LNCAP (cell line): ENCODE measurements around the gene SSBP4.

ENCODE experiments used
- CTCF ChIP-seq: fragments of 450-650 bp; IDR thresholded peaks from 2 replicates; pipeline ENCODE4 v1.5.1; 2017; ENCODE audit warnings: mild to moderate bottlenecking

SSBP4 gene

DNA sequence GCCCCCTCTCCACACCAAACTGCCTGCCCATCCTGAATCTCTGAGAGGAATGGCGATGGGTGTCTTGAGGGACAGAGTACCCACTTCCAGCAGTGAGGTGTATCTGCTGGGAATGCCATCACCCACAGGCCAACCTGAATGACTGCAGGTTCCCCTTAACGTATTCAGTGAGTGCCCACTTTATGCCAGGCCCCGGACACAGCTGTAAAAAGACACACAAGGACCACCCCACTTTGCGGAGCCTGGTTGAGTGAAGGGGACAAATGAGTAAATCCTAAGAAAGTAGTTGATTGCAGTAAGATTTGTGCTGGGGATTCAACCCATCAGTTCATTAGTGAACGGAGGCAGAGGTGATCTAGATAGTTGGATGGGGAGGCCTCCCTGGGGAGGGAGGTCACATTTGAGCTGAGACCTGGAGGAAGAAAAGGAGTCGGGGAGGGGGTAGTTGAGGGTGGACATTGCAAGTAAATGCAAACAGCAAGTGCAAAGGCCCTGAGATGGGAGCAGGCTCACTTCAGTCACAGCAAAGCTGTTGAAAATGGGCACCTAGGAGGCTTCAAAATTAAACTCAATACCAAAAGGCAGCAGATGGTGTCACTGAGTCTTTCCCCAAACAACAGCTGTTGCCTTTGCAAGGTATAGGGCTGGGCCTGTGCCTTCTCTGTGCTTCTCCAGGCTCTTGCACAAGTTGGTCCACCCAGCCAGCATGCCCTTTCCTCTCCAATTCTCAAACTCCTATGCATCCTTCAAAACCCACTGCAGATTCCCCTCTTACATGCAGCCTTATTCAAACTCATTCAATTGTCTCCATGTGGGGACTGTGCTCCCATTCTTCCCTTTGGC is 28.9 kb upstream of the SSBP4 start:
- TF ChIP-seq CTCF = no peak

- TF ChIP-seq CTCF = no peak
Measured at GRCh38 chr19:18391509-18392075, 27.6 kb upstream of the SSBP4 start.

- TF ChIP-seq CTCF = no peak
Measured at GRCh38 chr19:18392417-18392816, 26.8 kb upstream of the SSBP4 start.

DNA sequence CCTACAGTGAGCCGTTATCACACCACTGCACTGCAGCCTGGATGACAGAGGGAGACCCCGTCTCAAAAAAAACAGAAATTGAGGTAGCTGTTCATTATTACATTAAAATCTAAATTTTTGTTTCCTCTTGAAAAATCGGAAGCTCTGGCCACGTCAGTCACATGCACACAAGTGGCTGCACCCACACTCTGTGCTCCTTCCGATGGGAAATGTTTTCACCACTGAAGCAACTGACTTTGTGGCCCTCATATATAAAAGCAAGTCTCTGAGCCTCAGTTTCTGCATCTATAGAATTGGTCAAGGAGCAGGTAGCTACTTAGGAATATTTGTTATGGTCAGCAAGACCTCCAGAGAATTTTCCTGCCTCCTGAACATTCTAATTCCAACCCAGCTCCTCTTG is 26.3 kb upstream of the SSBP4 start:
- TF ChIP-seq CTCF = no peak

GRCh38 chr19:18393836-18394235 is 25.4 kb upstream of the SSBP4 start:
- no peak for TF ChIP-seq CTCF

- TF ChIP-seq CTCF = no peak
Measured at GRCh38 chr19:18396471-18397241, 22.5 kb upstream of the SSBP4 start.

GRCh38 chr19:18397242-18398202 is 21.7 kb upstream of the SSBP4 start, which contains the start of gene LRRC25:
TSS of gene LRRC25 (minus strand) at chr19:18397622. CDS start at chr19:18396963, 659 bp downstream.
- no peak for TF ChIP-seq CTCF
